OCI-LY3 (cell line): Measurements from ENCODE around the gene WNT7A.

Source experiments
- H2AFZ ChIP-seq: fragments of 200-600, 300-600 bp; shearing (Covaris generic); 2 replicates; pipeline ENCODE4 v1.6.0; 2014; ENCODE audit warnings: antibody characterized with exemption, low read depth, low read length
- H3K27ac ChIP-seq: fragments of 200-600, 300-600 bp; sonication (generic); 2 replicates; pipeline ENCODE4 v1.5.1; 2014; ENCODE audit warnings: mild to moderate bottlenecking, low read length, moderate library complexity, mixed read lengths
- H3K27me3 ChIP-seq: fragments of 200-600, 300-600 bp; sonication (generic); 2 replicates; pipeline ENCODE4 v1.6.1; 2014; ENCODE audit warnings: low read depth, low read length, mixed read lengths
- H3K36me3 ChIP-seq: fragments of 200-600, 300-600 bp; sonication (generic); replicated peaks from 2 replicates; pipeline ENCODE3; 2014; ENCODE audit warnings: low read depth, low read length, mixed read lengths
- H3K4me1 ChIP-seq: fragments of 300-600, 200-600 bp; sonication (generic); 2 replicates; pipeline ENCODE4 v1.6.1; 2014; ENCODE audit warnings: low read length, mixed read lengths
- H3K4me2 ChIP-seq: fragments of 200-600, 300-600 bp; sonication (generic); 2 replicates; pipeline ENCODE4 v1.6.1; 2014; ENCODE audit warnings: low read length, mixed read lengths
- H3K4me3 ChIP-seq: fragments of 300-600, 200-600 bp; sonication (generic); 2 replicates; pipeline ENCODE4 v1.5.1; 2014; ENCODE audit warnings: antibody characterized with exemption, mild to moderate bottlenecking, low read length, moderate library complexity
- H3K79me2 ChIP-seq: fragments of 300-600, 200-600 bp; shearing (Covaris generic); 2 replicates; pipeline ENCODE4 v1.6.1; 2014; ENCODE audit warnings: mild to moderate bottlenecking, low read length, mixed read lengths
- H3K9ac ChIP-seq: fragments of 300-600, 200-600 bp; shearing (Covaris generic); 2 replicates; pipeline ENCODE4 v1.6.0; 2014; ENCODE audit warnings: mild to moderate bottlenecking, low read length, moderate library complexity
- H3K9me3 ChIP-seq: fragments of 200-600, 300-600 bp; shearing (Covaris generic); 2 replicates; pipeline ENCODE4 v1.6.1; 2014; ENCODE audit warnings: low read length, mixed read lengths; ENCODE audit not compliant: insufficient read depth
- H4K20me1 ChIP-seq: fragments of 200-600, 300-600 bp; sonication (generic); 2 replicates; pipeline ENCODE4 v1.6.1; 2016; ENCODE audit warnings: low read length, mixed read lengths; ENCODE audit not compliant: insufficient read depth
- CTCF ChIP-seq: fragments of 200-600, 300-600 bp; sonication (generic); IDR thresholded peaks from 2 replicates; pipeline ENCODE4 v1.5.1; 2014; ENCODE audit warnings: antibody characterized with exemption, low read length, low read depth
- EZH2phosphoT487 ChIP-seq: fragments of 200-600 bp; shearing (Covaris generic); IDR thresholded peaks from 2 replicates; pipeline ENCODE4 v1.6.1; 2018; ENCODE audit warnings: antibody characterized with exemption, mixed run types, low read depth

The WNT7A gene

DNA sequence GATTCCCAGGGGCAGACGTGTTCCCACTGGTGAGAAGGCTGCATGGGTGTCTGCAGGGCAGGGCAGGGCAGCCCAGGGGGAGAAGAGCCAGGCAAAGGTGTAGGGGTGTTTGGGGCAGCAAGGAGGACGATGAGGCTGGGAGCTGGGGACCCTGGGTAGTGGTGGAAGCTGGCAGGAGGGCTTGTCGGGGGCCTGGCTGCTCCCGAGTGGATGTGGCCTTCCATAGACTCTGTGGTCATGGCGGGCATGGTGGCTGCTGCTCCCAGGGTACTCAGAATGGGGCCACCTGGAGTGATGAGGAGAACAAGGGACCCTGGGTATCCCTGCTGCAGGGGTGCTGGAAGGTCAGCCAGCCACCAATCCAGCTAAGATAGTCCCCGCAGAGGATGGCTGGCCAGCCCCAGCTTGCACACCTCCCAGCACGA, 107.5 kb downstream of the WNT7A start:
- Histone ChIP-seq H4K20me1 (no peaks in the 10 kb centered on the region), H3K4me3 (no peak overlapping the region), H3K9me3 (no peaks in the 10 kb centered on the region), H3K36me3 (no peaks in the 10 kb centered on the region), H3K9ac (no peak overlapping the region), H3K4me2 (no peak overlapping the region), H3K4me1 (no peaks in the 10 kb centered on the region), H3K79me2 (no peaks in the 10 kb centered on the region), H2AFZ (no peak overlapping the region), H3K27ac (no peak overlapping the region), H3K27me3 (peaks cover 16% of the 10 kb centered on the region; the same call in 1 of the 2 replicates)
- TF ChIP-seq CTCF, result no peak
- no peak for TF ChIP-seq EZH2phosphoT487

GRCh38 chr3:13771496-13771895, 108.4 kb downstream of the WNT7A start:
- Histone ChIP-seq H3K27ac (no peak overlapping the region), H3K9me3 (no peaks in the 10 kb centered on the region), H3K4me3 (no peak overlapping the region), H3K4me2 (no peak overlapping the region), H3K79me2 (no peaks in the 10 kb centered on the region), H2AFZ (no peak overlapping the region), H3K9ac (no peak overlapping the region), H4K20me1 (no peaks in the 10 kb centered on the region), H3K27me3 (peaks cover 8% of the 10 kb centered on the region; the same call in 1 of the 2 replicates), H3K36me3 (no peaks in the 10 kb centered on the region), H3K4me1 (no peaks in the 10 kb centered on the region)
- TF ChIP-seq CTCF (no peak), EZH2phosphoT487 (no peak)

- Histone ChIP-seq H3K79me2 (no peaks in the 10 kb centered on the region), H3K4me1 (no peaks in the 10 kb centered on the region), H4K20me1 (no peaks in the 10 kb centered on the region), H3K9me3 (no peaks in the 10 kb centered on the region), H3K4me3 (no peak overlapping the region), H2AFZ (no peak overlapping the region), H3K36me3 (no peaks in the 10 kb centered on the region), H3K27me3 (no peaks in the 10 kb centered on the region; the same call in 1 of the 2 replicates), H3K27ac (no peak overlapping the region), H3K4me2 (no peak overlapping the region), H3K9ac (no peak overlapping the region)
- no peak for TF ChIP-seq EZH2phosphoT487
- no peak for TF ChIP-seq CTCF
Observed at GRCh38 chr3:13770170-13771169, 109.4 kb downstream of the WNT7A start.

- Histone ChIP-seq H4K20me1 (no peaks in the 10 kb centered on the region), H3K9ac (no peak overlapping the region), H3K4me1 (no peaks in the 10 kb centered on the region), H3K27me3 (no peaks in the 10 kb centered on the region), H3K79me2 (no peaks in the 10 kb centered on the region), H3K36me3 (no peaks in the 10 kb centered on the region), H3K9me3 (no peaks in the 10 kb centered on the region), H3K27ac (no peak overlapping the region), H2AFZ (no peak overlapping the region), H3K4me3 (no peak overlapping the region), H3K4me2 (no peak overlapping the region)
- TF ChIP-seq EZH2phosphoT487 (no peak), CTCF (no peak)
Observed at GRCh38 chr3:13769422-13769821, 110.4 kb downstream of the WNT7A start.
